Muscle of leg (tissue), 11 donors: ENCODE measurements around the gene ID3. TPM values are rescaled to one million over a fixed set of nuclear protein-coding genes. Genes with fewer than 3 reads are reported as not detected.

Experiments used
- DNase-seq: peaks from one replicate; pipeline ENCODE4 v3.0.0; 2013
- H3K27ac ChIP-seq: one replicate; pipeline ENCODE4 v1.5.1; 2013; ENCODE audit warnings: mild to moderate bottlenecking, low read length, control low read depth
- H3K27me3 ChIP-seq: one replicate; pipeline ENCODE4 v1.6.1; 2013; ENCODE audit warnings: low read length; ENCODE audit not compliant: control insufficient read depth, insufficient read depth
- H3K36me3 ChIP-seq: one replicate; pipeline ENCODE4 v1.6.1; 2013; ENCODE audit warnings: low read length; ENCODE audit not compliant: control insufficient read depth, insufficient read depth
- H3K4me1 ChIP-seq: one replicate; pipeline ENCODE4 v1.6.1; 2013; ENCODE audit warnings: low read length; ENCODE audit not compliant: control insufficient read depth, insufficient read depth
- H3K4me3 ChIP-seq: one replicate; pipeline ENCODE4 v1.5.1; 2013; ENCODE audit warnings: low read length, control low read depth
- H3K9me3 ChIP-seq: replicated peaks from 2 replicates; pipeline ENCODE4 v1.6.1; 2013; ENCODE audit warnings: low read depth, low read length; ENCODE audit not compliant: control insufficient read depth
- WGBS: methylation state at CpG from one replicate; pipeline ENCODE4 v1.1.5; 2013; ENCODE audit warnings: missing lambda C conversion rate; ENCODE audit not compliant: insufficient coverage; 5-methylcytosine and 5-hydroxymethylcytosine counted together
- polyA plus RNA-seq, 8 donors: library from polyadenylated mRNA; unstranded; fragments of 120-200 nt; gene quantifications; one replicate each; pipeline versions ENCODE4 v1.2.1 to v1.2.3, GENCODE V29; 2013; ENCODE audit warnings: inconsistent platforms in 1 of 8, low replicate concordance in 1 of 8; ENCODE audit not compliant: insufficient read length in 8 of 8, insufficient read depth in 1 of 8
- total RNA-seq: library from RNA; stranded (reverse); fragments of 120-200 nt; gene quantifications from one replicate; pipeline ENCODE4 v1.2.4, GENCODE V29; 2013

The ID3 gene
- total and polyA plus RNA-seq, 9 donors: 46.9 to 129 (median 80.6) TPM

DNA sequence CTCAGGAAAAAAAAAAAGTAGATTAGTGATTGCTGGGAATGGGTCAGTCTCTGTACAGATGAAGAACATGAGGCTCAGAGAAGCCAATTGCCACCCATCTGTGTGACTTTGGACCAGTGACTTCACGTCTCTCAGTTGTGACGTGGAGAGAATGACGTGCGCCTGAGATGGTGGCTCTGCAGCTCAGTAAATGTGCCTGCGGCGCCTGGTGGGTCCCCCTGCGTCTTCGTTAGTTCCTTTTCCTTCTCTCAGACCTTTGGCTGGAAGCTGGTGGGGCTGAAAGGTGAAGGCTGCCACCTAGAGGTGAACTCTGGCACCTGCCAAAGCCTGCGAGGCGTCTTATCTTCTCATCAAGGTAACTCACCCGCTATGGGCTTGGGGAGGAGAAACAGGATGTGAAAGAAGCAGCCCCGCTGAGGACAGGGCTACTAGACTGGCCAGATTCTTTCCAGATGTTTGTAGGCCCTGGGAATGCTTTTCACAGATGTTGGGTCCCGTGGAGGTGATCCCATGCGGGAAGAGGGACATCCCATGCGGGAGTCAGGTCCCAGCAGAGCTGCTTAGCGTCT lies 19.5 kb downstream of the ID3 start:
- no peak overlapping the region for H3K27ac ChIP-seq
- H3K4me3 ChIP-seq: no peak overlapping the region
- H3K9me3 ChIP-seq: no peaks in the 10 kb centered on the region
- DNase-seq: peak; percentile 93
- 0% methylated on average over 2 of the region's 16 CpGs for WGBS
- no peaks in the 10 kb centered on the region for H3K36me3 ChIP-seq
- H3K4me1 ChIP-seq: peaks cover 8% of the 10 kb centered on the region
- no peaks in the 10 kb centered on the region for H3K27me3 ChIP-seq

DNA sequence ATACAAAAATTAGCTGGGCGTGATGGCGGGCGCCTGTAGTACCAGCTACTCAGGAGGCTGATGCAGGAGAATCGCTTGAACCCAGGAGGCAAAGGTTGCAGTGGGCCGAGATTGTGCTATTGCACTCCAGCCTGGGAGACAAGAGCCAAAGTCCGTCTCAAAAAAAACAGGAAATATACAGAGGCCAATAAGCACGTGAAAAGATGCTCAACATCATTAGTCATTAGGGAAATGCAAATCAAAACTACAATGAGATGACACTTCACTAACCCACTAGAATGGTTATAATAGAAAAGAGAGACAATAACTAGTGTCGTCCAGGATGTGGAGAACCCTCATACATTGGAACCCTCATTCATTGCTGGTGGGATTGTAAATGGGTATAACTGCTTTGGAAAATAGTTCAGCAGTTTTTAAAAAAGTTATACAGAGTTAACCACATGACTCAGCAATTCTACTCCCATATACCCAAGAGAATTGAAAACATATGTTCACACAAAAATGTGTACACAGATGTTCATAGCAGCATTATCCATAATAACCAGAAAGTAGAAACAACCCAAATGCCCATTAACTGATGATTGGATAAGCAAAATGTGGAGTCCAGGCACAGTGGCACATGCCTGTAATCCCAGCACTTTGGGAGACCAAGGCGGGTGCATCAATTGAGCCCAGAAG lies 21.9 kb downstream of the ID3 start:
- H3K9me3 ChIP-seq: no peaks in the 10 kb centered on the region
- no peaks in the 10 kb centered on the region for H3K36me3 ChIP-seq
- DNase-seq: peak; percentile 37
- 59% methylated on average over 5 of the region's 9 CpGs for WGBS
- H3K4me3 ChIP-seq: no peak overlapping the region
- H3K4me1 ChIP-seq: peaks cover 7% of the 10 kb centered on the region
- no peaks in the 10 kb centered on the region for H3K27me3 ChIP-seq
- no peak overlapping the region for H3K27ac ChIP-seq

DNA sequence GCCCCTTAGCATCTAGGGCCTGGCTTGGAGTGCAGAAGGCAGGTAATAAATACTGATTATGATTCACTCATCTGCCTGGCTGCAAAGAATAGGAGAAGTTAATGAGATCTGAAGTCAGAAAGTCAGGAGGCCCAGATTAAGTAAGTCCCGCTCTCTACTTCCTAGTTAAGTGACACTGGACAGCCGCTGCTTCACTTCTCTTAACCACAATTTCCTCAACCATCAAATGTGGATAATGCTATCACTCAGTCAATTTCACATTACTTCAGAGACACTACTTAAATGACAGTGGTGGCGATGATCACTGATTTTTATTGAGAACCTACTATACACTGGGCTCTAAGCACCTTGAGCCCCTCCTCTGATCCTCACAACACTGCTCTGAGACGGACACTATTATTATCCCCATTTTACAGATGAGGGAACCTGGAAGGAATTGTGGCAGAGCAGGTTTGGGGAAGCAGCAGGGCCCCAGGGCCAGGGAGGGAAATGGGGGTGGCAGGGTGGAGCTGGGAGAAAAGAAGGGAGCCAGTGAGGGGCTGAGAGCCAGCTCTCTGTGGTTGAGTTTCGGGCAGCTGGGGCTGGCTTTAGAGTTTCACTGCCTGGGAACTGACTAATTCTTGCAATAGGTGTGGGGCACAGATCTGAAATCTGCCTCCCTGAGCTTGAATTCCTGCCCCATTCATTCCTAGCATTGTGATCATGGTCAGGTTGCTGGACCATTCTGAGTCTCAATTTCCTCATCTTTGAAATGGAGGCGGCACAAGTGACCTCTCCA lies 25.9 kb downstream of the ID3 start:
- Histone ChIP-seq H3K4me1 (peaks cover 33% of the 10 kb centered on the region), H3K9me3 (no peaks in the 10 kb centered on the region), H3K27me3 (no peaks in the 10 kb centered on the region), H3K27ac (no peak overlapping the region), H3K4me3 (no peak overlapping the region), H3K36me3 (no peaks in the 10 kb centered on the region)
- DNase-seq: peak; percentile 45
- 78% methylated on average over 3 of the region's 6 CpGs for WGBS

DNA sequence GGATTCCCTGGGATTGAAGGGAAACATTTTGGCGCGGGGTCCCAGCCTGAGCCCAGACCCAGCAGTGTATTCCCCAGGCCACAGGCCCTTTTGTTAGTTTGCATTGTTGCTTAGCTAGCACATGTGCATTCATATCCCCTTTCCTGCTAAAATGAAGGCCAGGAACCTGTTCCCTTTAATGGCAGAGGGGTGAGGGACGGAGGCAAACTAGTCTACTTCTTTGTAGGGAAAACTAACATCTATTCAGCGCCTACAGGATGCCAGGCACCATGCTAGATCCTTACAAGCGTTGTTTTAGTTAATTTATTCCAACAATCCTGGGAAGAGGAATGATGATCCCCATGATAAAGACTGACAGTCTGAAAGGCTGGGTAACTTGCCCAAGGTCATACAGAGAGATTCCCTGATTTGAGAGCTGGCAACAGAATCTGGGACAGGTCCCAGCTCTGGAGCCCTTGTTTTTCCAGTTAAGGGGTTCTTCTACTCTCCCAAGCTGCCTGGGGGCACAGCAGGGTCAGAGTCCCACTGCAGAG lies 27.7 kb downstream of the ID3 start:
- Histone ChIP-seq H3K27me3 (no peaks in the 10 kb centered on the region), H3K27ac (no peak overlapping the region)
- no peak for DNase-seq

GRCh38 chr1:23530747-23531561 lies 28.3 kb downstream of the ID3 start, which contains the start of gene E2F2:
Gene E2F2, minus strand, starts transcription at chr1:23531233. Its CDS starts 440 bp downstream, at chr1:23530793.
- Histone ChIP-seq H3K4me1 (peaks cover 58% of the 10 kb centered on the region), H3K9me3 (no peaks in the 10 kb centered on the region), H3K27me3 (no peaks in the 10 kb centered on the region), H3K4me3 (peak within 1 kb of the TSS; percentile 55), H3K27ac (no peak within 1 kb of the TSS), H3K36me3 (peaks cover 3% of the 10 kb centered on the region)
- WGBS: under 1% methylated on average over 58 of the region's 85 CpGs
- DNase-seq: peak; percentile 94

More for the DNA sequence above, 27.7 kb downstream of the ID3 start:
- Histone ChIP-seq H3K4me1 (peaks cover 51% of the 10 kb centered on the region), H3K36me3 (peaks cover 3% of the 10 kb centered on the region), H3K9me3 (no peaks in the 10 kb centered on the region), H3K4me3 (peak overlapping the region; percentile 29)
- WGBS: no CpG with 5 or more reads among the region's 5 CpGs

DNA sequence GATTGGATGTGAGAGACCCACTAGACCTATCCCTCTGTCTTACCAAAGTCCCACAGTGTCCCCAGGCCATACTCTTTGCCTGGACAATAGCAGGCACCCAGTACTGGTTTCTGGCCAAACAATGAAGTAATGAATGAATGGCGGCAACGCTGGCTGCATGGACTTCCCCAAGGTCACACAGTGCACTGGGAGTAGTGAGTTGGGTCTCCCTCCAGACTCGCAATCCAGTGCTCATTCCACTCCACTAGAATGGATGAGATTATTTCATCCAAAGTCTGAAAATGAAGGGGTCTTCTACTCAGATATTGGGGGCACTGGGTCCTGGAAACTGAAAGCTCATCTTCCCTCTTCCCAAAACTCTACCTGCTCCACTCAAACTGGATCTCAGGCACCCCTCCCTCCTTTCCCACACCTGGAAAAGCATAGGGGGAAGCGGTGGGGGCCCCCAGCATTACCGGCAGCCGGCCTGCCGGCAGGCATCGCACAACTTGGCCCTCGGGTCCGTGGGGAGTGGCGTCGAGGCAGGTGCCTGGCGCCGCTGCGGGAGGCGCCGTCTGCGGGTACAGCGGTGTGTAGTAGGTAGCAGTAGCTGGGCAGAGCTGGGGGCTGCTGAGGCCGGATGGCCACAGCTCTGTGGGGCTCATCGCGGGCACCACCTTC lies 29.1 kb downstream of the ID3 start:
- Histone ChIP-seq H3K27ac (peak overlapping the region; percentile 95), H3K9me3 (no peaks in the 10 kb centered on the region), H3K27me3 (no peaks in the 10 kb centered on the region), H3K4me3 (peak overlapping the region; percentile 55), H3K4me1 (peaks cover 66% of the 10 kb centered on the region), H3K36me3 (peaks cover 3% of the 10 kb centered on the region)
- no peak for DNase-seq
- WGBS: 1% methylated on average over 15 of the region's 22 CpGs

DNA sequence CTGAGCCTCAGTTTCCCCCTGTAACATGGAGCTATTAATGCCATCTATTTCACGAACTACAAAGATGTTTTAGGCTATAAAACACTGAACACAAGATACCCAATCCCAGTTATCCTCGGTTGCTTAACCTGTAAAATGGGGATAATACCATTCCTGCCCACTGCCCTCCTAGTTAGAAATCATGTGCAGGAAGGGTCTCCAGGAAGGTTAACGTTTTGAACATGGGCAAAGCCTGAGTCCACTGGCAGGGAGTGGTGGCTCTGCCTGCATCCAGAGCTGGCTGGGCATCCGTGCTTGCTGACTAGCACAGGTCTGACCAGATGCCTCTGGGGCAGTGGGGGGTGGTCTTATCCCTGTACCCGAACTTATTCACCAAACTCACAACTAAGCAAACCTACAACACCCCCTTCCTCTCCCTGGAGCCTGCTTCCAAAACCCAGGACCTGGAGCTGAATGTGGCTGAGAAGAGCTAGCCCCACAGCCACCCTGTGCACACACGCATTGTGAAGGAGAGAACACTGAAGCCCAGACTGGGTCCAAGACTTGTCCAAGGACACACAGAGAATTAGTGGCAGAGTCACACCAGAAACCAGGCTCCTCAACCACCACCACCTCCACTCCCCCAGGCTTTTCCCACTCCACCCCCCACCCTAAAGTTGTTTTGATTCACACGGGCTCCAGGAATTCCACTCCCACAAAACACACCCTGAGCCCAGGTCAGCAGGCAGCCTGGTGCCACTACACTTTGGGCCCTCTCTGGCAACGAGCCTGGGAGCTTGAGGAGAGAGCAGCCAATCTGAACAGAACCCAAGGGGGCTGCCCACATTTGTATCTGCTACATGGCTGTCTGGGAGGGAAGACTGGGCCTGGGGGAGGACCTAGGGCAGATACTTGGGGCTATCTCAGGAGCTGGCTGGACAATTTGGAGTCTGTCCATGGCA lies 29.9 kb downstream of the ID3 start:
- no peak for DNase-seq
- no peaks in the 10 kb centered on the region for H3K9me3 ChIP-seq
- peak overlapping the region; percentile 95 for H3K27ac ChIP-seq
- peaks cover 74% of the 10 kb centered on the region for H3K4me1 ChIP-seq
- H3K36me3 ChIP-seq: peaks cover 3% of the 10 kb centered on the region
- H3K4me3 ChIP-seq: peak overlapping the region; percentile 55
- no peaks in the 10 kb centered on the region for H3K27me3 ChIP-seq
- 57% methylated on average over 4 of the region's 8 CpGs for WGBS

DNA sequence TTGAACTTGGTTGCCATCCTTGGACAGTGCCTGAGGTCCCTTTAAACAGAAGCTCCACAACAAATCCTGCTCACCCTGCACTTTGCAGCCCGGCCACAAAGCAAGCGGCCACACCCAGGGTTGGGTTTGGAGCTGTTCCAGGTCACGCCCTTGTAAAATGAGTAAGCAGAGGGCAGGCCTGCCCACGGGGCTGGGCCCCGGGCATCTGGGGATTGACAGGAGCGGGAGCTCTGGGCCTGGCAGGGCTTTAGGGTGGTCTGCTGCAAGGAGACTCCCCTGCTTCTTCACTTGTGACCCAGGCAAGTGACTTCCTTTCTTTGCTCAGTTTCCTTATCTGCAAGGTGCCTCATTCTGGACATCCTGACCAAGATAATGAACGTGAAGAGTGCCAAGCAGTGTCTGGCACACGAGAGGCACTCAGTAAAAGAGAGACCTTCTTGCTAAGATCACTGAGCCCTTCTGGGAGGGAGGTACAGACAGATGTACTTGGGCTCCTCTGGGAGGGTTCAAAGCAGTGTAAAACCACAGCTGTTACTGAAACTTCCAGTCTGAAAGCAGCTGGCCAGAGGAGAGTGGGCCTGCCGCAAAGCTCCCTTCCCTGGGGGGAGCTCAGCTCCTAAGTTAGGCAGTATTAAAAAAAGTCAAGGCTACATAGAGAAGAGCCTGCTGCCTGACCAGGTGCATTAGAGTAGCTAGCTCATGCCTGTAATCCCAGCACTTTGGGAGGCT lies 30.9 kb downstream of the ID3 start:
- Histone ChIP-seq H3K4me3 (no peak overlapping the region), H3K27ac (peak overlapping the region; percentile 95), H3K36me3 (peaks cover 3% of the 10 kb centered on the region), H3K9me3 (no peaks in the 10 kb centered on the region), H3K27me3 (no peaks in the 10 kb centered on the region), H3K4me1 (peaks cover 77% of the 10 kb centered on the region)
- DNase-seq: peak; percentile 92
- 18% methylated on average over 9 of the region's 9 CpGs for WGBS
